Kidney epithelial cell (primary cell): Measurements from ENCODE around the gene CLSTN3. TPM values are rescaled to one million over a fixed set of nuclear protein-coding genes. Genes with fewer than 3 reads are reported as not detected.

ENCODE experiments used
- DNase-seq: peaks from one replicate; pipeline ENCODE4 v3.0.0-alpha.2; 2010; ENCODE audit warnings: low read depth
- H3K27me3 ChIP-seq: 2 replicates; pipeline ENCODE4 v1.6.0; 2011; ENCODE audit warnings: low read length; ENCODE audit not compliant: control insufficient read depth, insufficient read depth
- H3K36me3 ChIP-seq: 2 replicates; pipeline ENCODE4 v1.5.1; 2011; ENCODE audit warnings: low read length; ENCODE audit not compliant: control insufficient read depth, insufficient read depth
- H3K4me3 ChIP-seq: 2 replicates; pipeline ENCODE4 v1.5.1; 2011; ENCODE audit warnings: low read depth, mild to moderate bottlenecking, control low read depth, low read length
- total RNA-seq: library from RNA; depleted of rRNA; stranded (reverse); fragments of >200 nt; gene quantifications from 2 replicates; pipeline ENCODE4 v1.2.3, GENCODE V29; 2015
- TF ChIP-seq, protein P1 (sequence below): IDR thresholded peaks from 2 replicates; pipeline ENCODE4 v1.5.1; 2011; ENCODE audit warnings: mild to moderate bottlenecking, moderate library complexity, low read length, control low read depth, inconsistent platforms; ENCODE audit not compliant: insufficient read depth, poor library complexity, severe bottlenecking

The CLSTN3 gene
- total RNA-seq, 1 donor from 2014 or later, result 61.3 TPM

DNA sequence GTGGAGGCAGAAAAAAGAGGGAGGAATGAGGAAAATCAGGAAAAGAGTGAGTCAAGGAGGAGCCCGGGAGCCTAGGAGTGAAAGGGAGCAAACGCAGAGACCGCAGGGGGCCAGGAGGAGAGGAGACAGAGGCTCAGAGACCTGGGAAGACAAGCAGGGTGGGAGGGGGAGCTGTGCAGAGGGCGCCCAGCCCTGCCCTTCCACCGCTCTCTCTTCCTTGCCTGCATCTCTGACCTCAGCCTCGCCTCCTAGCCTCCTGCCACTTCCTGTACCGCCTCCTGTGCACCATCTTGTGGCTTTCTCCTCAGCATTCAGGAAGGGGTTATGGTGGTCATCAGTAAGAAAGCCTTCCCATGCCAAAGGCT lies 1.3 kb downstream of the CLSTN3 start:
- peak overlapping the region; percentile 71 for H3K4me3 ChIP-seq
- no peak for DNase-seq
- TF ChIP-seq, protein P1, sequence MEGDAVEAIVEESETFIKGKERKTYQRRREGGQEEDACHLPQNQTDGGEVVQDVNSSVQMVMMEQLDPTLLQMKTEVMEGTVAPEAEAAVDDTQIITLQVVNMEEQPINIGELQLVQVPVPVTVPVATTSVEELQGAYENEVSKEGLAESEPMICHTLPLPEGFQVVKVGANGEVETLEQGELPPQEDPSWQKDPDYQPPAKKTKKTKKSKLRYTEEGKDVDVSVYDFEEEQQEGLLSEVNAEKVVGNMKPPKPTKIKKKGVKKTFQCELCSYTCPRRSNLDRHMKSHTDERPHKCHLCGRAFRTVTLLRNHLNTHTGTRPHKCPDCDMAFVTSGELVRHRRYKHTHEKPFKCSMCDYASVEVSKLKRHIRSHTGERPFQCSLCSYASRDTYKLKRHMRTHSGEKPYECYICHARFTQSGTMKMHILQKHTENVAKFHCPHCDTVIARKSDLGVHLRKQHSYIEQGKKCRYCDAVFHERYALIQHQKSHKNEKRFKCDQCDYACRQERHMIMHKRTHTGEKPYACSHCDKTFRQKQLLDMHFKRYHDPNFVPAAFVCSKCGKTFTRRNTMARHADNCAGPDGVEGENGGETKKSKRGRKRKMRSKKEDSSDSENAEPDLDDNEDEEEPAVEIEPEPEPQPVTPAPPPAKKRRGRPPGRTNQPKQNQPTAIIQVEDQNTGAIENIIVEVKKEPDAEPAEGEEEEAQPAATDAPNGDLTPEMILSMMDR, result no peak
- H3K36me3 ChIP-seq, result no peaks in the 10 kb centered on the region
- no peaks in the 10 kb centered on the region for H3K27me3 ChIP-seq

DNA sequence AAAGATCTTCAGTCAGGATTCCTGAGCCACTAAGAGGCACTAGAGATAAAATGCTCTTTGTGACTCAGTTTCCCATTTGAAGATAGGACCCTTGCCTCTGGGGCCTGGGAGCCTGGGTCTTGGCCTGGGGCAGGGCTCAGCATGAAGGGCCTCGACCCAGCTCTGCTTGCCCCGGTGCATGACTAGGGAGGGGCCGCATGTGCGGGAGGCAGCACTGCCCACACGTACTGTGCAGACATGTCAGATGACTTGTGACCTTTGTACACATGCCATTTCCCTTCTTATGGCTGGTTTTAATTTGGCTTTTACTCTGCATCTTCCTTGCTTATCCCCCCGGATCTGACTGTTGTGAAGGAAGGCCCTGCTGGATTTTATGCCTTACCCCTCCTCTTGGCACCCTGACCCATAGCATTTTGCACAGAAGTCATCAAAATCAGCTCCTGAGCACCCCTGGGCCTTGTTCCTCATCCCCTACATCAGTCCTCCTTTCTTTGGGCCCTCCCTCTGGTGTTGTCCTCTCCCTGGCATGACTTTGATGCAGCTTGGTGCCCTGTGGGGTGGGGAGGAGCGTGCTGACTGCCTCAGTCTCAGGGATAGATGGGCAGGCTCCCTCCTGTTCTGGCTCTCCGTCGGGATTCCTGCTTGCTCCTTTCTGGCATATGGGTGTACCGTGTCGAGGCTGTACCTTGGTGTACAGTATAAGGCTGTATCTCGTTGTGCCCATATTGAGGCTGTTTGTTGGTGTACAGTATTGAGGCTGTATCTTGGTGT lies 4.4 kb downstream of the CLSTN3 start:
- no peak for DNase-seq
- no peak overlapping the region for H3K4me3 ChIP-seq
- H3K36me3 ChIP-seq, result no peaks in the 10 kb centered on the region
- TF ChIP-seq, protein P1, result no peak
- H3K27me3 ChIP-seq, result no peaks in the 10 kb centered on the region

DNA sequence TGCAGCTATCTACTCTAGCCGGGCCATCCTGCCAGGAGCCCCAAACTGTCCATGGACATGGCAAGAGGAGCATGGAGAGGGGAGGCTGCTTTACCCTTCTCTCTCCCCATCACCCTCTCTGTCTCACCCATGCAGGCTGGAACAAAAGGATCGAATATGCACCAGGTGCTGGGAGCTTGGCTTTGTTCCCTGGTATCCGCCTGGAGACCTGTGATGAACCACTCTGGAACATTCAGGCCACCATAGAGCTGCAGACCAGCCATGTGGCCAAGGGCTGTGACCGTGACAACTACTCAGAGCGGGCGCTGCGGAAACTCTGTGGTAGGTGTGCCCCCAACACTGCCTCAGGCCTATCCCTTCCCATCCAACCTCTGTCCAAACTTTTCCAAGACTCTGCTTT lies 5.9 kb downstream of the CLSTN3 start:
- Histone ChIP-seq H3K4me3 (no peak overlapping the region), H3K36me3 (no peaks in the 10 kb centered on the region), H3K27me3 (no peaks in the 10 kb centered on the region)
- DNase-seq, result no peak
- TF ChIP-seq, protein P1, result no peak

DNA sequence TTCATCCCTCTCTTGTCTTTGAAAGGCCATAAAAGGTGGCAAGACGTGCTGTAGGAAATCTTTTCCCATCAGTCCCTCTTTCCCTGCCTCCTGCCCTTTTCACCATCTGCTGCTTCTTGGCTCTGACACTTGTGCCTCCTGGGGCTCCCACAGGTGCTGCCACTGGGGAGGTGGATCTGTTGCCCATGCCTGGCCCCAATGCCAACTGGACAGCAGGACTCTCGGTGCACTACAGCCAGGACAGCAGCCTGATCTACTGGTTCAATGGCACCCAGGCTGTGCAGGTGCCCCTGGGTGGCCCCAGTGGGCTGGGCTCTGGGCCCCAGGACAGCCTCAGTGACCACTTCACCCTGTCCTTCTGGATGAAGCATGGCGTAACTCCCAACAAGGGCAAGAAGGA lies 6.5 kb downstream of the CLSTN3 start:
- Histone ChIP-seq H3K27me3 (no peaks in the 10 kb centered on the region), H3K4me3 (no peak overlapping the region), H3K36me3 (no peaks in the 10 kb centered on the region)
- TF ChIP-seq, protein P1, result no peak
- DNase-seq, result no peak

DNA sequence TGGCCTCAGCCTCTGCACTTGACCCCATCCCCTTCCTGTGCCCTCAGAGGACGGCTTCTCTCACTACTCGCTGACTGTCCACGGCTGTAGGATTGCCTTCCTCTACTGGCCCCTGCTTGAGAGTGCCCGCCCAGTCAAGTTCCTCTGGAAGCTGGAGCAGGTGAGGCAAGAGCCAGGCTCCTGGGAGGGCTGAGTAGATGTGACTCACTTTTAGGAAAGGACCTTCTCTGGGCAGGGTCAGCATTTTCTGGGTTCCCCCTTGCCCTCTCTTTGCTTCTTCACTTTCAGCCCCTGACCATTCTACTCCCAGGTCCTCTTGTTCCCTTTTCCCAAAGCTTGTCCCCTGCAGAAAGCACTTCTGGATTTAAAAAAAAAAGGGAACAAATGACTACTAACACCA lies 7.7 kb downstream of the CLSTN3 start:
- no peaks in the 10 kb centered on the region for H3K36me3 ChIP-seq
- DNase-seq, result no peak
- no peaks in the 10 kb centered on the region for H3K27me3 ChIP-seq
- TF ChIP-seq, protein P1, result no peak
- no peak overlapping the region for H3K4me3 ChIP-seq

DNA sequence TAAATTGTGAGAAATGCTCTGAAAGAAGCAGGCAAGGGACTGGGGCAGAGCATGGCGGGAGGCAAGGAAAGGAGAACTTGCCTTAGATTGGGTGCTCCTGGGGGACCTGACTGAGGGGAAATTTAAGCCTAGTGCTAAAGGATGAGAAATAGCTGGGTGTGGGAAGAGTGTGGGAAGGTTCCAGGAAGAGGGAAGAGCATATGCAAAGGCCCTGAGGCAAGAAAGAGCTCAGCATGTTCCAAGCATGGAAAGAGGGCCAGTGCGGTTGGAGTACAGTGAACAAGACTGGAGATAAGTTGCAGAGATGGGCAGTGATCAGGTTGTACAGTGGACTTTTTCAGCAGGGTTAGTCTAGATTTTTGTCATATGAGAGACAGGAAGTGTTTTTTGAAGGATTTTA lies 9.0 kb downstream of the CLSTN3 start:
- no peak overlapping the region for H3K4me3 ChIP-seq
- H3K36me3 ChIP-seq, result no peaks in the 10 kb centered on the region
- DNase-seq, result no peak
- H3K27me3 ChIP-seq, result no peaks in the 10 kb centered on the region
- TF ChIP-seq, protein P1, result no peak
